Measurements from ENCODE around the gene SCLY.
"Not testable (repeated sequence)": the region's sequence is repeated elsewhere in the genome, so short reads cannot be mapped to it uniquely, and the experiment has no call there.

SCLY gene

GRCh38 chr2:238114851-238115660 lies 54.3 kb downstream of the SCLY start:
- DNase-seq: no peak

- DNase-seq: not testable (repeated sequence)
Observed at GRCh38 chr2:238115709-238116108, 54.9 kb downstream of the SCLY start.

GRCh38 chr2:238116298-238117198 lies 55.7 kb downstream of the SCLY start:
- DNase-seq: no peak

- DNase-seq: no peak
Observed at GRCh38 chr2:238117199-238118154, 56.7 kb downstream of the SCLY start.

- DNase-seq: no peak
Observed at GRCh38 chr2:238119756-238120462, 59.1 kb downstream of the SCLY start.

GRCh38 chr2:238120463-238121298 lies 59.9 kb downstream of the SCLY start:
- DNase-seq: no peak

- no peak for DNase-seq
Observed at GRCh38 chr2:238121511-238122286, 60.9 kb downstream of the SCLY start.

- no peak for DNase-seq
Observed at GRCh38 chr2:238122287-238123217, 61.8 kb downstream of the SCLY start.

- no peak for DNase-seq
Observed at GRCh38 chr2:238123218-238123971, 62.6 kb downstream of the SCLY start.

GRCh38 chr2:238123991-238124470 lies 63.2 kb downstream of the SCLY start:
- DNase-seq: no peak

GRCh38 chr2:238124488-238125126 lies 63.8 kb downstream of the SCLY start:
- DNase-seq: no peak

GRCh38 chr2:238125127-238125885 lies 64.5 kb downstream of the SCLY start:
- DNase-seq: no peak

- DNase-seq: no peak
Observed at GRCh38 chr2:238126338-238126737, 65.5 kb downstream of the SCLY start.

- no peak for DNase-seq
Observed at GRCh38 chr2:238126775-238127164, 66.0 kb downstream of the SCLY start.

GRCh38 chr2:238127165-238128060 lies 66.6 kb downstream of the SCLY start:
- no peak for DNase-seq

GRCh38 chr2:238128061-238128440 lies 67.2 kb downstream of the SCLY start:
- no peak for DNase-seq
